H9 (cell line): Measurements from ENCODE around the gene KLHL3. TPM values are rescaled to one million over a fixed set of nuclear protein-coding genes. Genes with fewer than 3 reads are reported as not detected.

ENCODE experiments used
- DNase-seq: peaks from one replicate; pipeline ENCODE4 v3.0.0-alpha.2; 2017
- H2AFZ ChIP-seq: one replicate; pipeline ENCODE4 v1.6.1; 2013; ENCODE audit warnings: mild to moderate bottlenecking, low read length, control low read depth, moderate library complexity
- H2AK5ac ChIP-seq: 2 replicates; pipeline ENCODE4 v1.6.1; 2013; ENCODE audit warnings: low read length, control low read depth, mixed read lengths; ENCODE audit not compliant: insufficient read length
- H2BK120ac ChIP-seq: one replicate; pipeline ENCODE4 v1.6.1; 2013; ENCODE audit warnings: low read depth, mild to moderate bottlenecking, low read length, control low read depth, inconsistent platforms; ENCODE audit not compliant: poor library complexity, severe bottlenecking
- H2BK12ac ChIP-seq: 2 replicates; pipeline ENCODE4 v1.6.1; 2013; ENCODE audit warnings: low read length, control low read depth, mixed read lengths, low read depth; ENCODE audit not compliant: insufficient read length
- H2BK15ac ChIP-seq: 2 replicates; pipeline ENCODE4 v1.6.1; 2013; ENCODE audit warnings: low read depth, low read length, control low read depth
- H2BK20ac ChIP-seq: one replicate; pipeline ENCODE4 v1.6.1; 2013; ENCODE audit warnings: low read depth, mild to moderate bottlenecking, low read length, control low read depth, inconsistent platforms; ENCODE audit not compliant: poor library complexity, severe bottlenecking
- H2BK5ac ChIP-seq: 2 replicates; pipeline ENCODE4 v1.6.1; 2013; ENCODE audit warnings: low read length, control low read depth, mixed read lengths; ENCODE audit not compliant: insufficient read length
- H3K14ac ChIP-seq: 2 replicates; pipeline ENCODE4 v1.6.1; 2013; ENCODE audit warnings: low read length, control low read depth; ENCODE audit not compliant: insufficient read depth
- H3K18ac ChIP-seq: 2 replicates; pipeline ENCODE4 v1.6.1; 2013; ENCODE audit warnings: low read depth, mild to moderate bottlenecking, mixed read lengths, low read length, control low read depth; ENCODE audit not compliant: insufficient read length
- H3K23ac ChIP-seq: 2 replicates; pipeline ENCODE4 v1.6.1; 2013; ENCODE audit warnings: low read length, control low read depth, mixed read lengths, low read depth; ENCODE audit not compliant: insufficient read length
- H3K23me2 ChIP-seq: 2 replicates; pipeline ENCODE4 v1.6.1; 2013; ENCODE audit warnings: low read depth, mild to moderate bottlenecking, mixed read lengths, low read length, control low read depth; ENCODE audit not compliant: insufficient read length, poor library complexity, severe bottlenecking
- H3K27ac ChIP-seq: 2 replicates; pipeline ENCODE4 v1.5.1; 2013; ENCODE audit warnings: low read length, control low read depth, mixed read lengths, low read depth; ENCODE audit not compliant: insufficient read length
- H3K27me3 ChIP-seq: 2 replicates; pipeline ENCODE4 v1.6.1; 2013; ENCODE audit warnings: low read length, control low read depth, inconsistent platforms; ENCODE audit not compliant: insufficient read depth
- H3K4ac ChIP-seq: 2 replicates; pipeline ENCODE4 v1.6.1; 2013; ENCODE audit warnings: low read depth, mild to moderate bottlenecking, control low read depth, inconsistent platforms, low read length, moderate library complexity
- H3K4me1 ChIP-seq: 2 replicates; pipeline ENCODE4 v1.6.1; 2013; ENCODE audit warnings: low read length, control low read depth, inconsistent platforms; ENCODE audit not compliant: insufficient read depth
- H3K4me2 ChIP-seq: 2 replicates; pipeline ENCODE4 v1.6.1; 2013; ENCODE audit warnings: low read length, control low read depth, mixed read lengths; ENCODE audit not compliant: insufficient read length, insufficient read depth
- H3K56ac ChIP-seq: 2 replicates; pipeline ENCODE4 v1.6.1; 2013; ENCODE audit warnings: low read depth, mild to moderate bottlenecking, mixed read lengths, low read length, control low read depth; ENCODE audit not compliant: insufficient read length
- H3K79me1 ChIP-seq: 2 replicates; pipeline ENCODE4 v1.6.1; 2013; ENCODE audit warnings: low read depth, mild to moderate bottlenecking, moderate library complexity, low read length, control low read depth, inconsistent platforms; ENCODE audit not compliant: insufficient read depth, poor library complexity, severe bottlenecking
- H3K79me2 ChIP-seq: 2 replicates; pipeline ENCODE4 v1.6.1; 2013; ENCODE audit warnings: low read length, control low read depth, inconsistent platforms; ENCODE audit not compliant: insufficient read depth
- H3K9ac ChIP-seq: 2 replicates; pipeline ENCODE4 v1.6.1; 2013; ENCODE audit warnings: low read length, control low read depth, mixed read lengths; ENCODE audit not compliant: insufficient read length; ENCODE audit errors: extremely low read depth
- H3K9me3 ChIP-seq: one replicate; pipeline ENCODE4 v1.6.1; 2013; ENCODE audit warnings: low read depth, low read length, inconsistent platforms; ENCODE audit not compliant: control insufficient read depth
- H3T11ph ChIP-seq: one replicate; pipeline ENCODE4 v1.6.1; 2013; ENCODE audit warnings: mild to moderate bottlenecking, low read length, control low read depth, inconsistent platforms
- H4K20me1 ChIP-seq: one replicate; pipeline ENCODE4 v1.6.1; 2013; ENCODE audit not compliant: control insufficient read depth, insufficient read length, insufficient read depth
- H4K5ac ChIP-seq: 2 replicates; pipeline ENCODE4 v1.6.1; 2013; ENCODE audit warnings: low read depth, mild to moderate bottlenecking, mixed read lengths, low read length, control low read depth; ENCODE audit not compliant: insufficient read length
- H4K8ac ChIP-seq: replicated peaks from 2 replicates; pipeline ENCODE4 v1.6.1; 2013; ENCODE audit warnings: low read length, control low read depth, mixed read lengths, low read depth; ENCODE audit not compliant: insufficient read length
- H4K91ac ChIP-seq: 2 replicates; pipeline ENCODE4 v1.6.1; 2013; ENCODE audit warnings: low read depth, mild to moderate bottlenecking, moderate library complexity, mixed read lengths, low read length, control low read depth; ENCODE audit not compliant: insufficient read length
- H3K27ac Mint-ChIP-seq, 3 experiments: 2 replicates in 2 of 3; 3 replicates in 1 of 3; pipeline ENCODE4 v1.8.0; 2020 to 2021; ENCODE audit warnings: mixed read lengths in 3 of 3, mild to moderate bottlenecking in 1 of 3, moderate library complexity in 1 of 3
- H3K27me3 Mint-ChIP-seq: 2 replicates; pipeline ENCODE4 v1.8.0; 2021; ENCODE audit warnings: low read depth, mild to moderate bottlenecking, moderate library complexity, mixed read lengths
- H3K36me3 Mint-ChIP-seq, 3 experiments: 2 replicates in 2 of 3; 3 replicates in 1 of 3; pipeline ENCODE4 v1.8.0; 2020 to 2021; ENCODE audit warnings: low read depth in 3 of 3, mixed read lengths in 3 of 3; ENCODE audit not compliant: insufficient read depth in 1 of 3
- H3K4me1 Mint-ChIP-seq, 2 experiments: 2 replicates each; pipeline ENCODE4 v1.8.0; 2020; ENCODE audit warnings: mixed read lengths in 2 of 2
- H3K4me3 Mint-ChIP-seq, 2 experiments: 2 replicates in 1 of 2; 3 replicates in 1 of 2; pipeline ENCODE4 v1.8.0; 2020 to 2021; ENCODE audit warnings: mild to moderate bottlenecking in 2 of 2, mixed read lengths in 2 of 2, moderate library complexity in 1 of 2
- H3K9me3 Mint-ChIP-seq, 2 experiments: 2 replicates in 1 of 2; 3 replicates in 1 of 2; pipeline ENCODE4 v1.8.0; 2020; ENCODE audit warnings: mild to moderate bottlenecking in 2 of 2, mixed read lengths in 2 of 2, moderate library complexity in 1 of 2
- CTCF ChIP-seq: fragments of 200-600 bp; sonication (generic); conservative IDR thresholded peaks from 3 replicates; pipeline ENCODE4 v1.8.0; 2021; ENCODE audit warnings: antibody characterized with exemption, mild to moderate bottlenecking
- WGBS: extraction: QIAGEN DNeasy Blood & Tissue Kit; methylation state at CpG from one replicate; pipeline ENCODE4 v1.1.7; 2013; ENCODE audit warnings: missing lambda C conversion rate, low lambda C conversion rate, mixed read lengths; ENCODE audit not compliant: insufficient read length; ENCODE audit errors: extremely low coverage; 5-methylcytosine and 5-hydroxymethylcytosine counted together
- total RNA-seq: library from RNA; stranded (reverse); gene quantifications from 2 replicates; pipeline ENCODE4 v1.2.1, GENCODE V29; 2021

The KLHL3 gene
- total RNA-seq, 1 experiment from 2014 or later, result 12.8 TPM

DNA sequence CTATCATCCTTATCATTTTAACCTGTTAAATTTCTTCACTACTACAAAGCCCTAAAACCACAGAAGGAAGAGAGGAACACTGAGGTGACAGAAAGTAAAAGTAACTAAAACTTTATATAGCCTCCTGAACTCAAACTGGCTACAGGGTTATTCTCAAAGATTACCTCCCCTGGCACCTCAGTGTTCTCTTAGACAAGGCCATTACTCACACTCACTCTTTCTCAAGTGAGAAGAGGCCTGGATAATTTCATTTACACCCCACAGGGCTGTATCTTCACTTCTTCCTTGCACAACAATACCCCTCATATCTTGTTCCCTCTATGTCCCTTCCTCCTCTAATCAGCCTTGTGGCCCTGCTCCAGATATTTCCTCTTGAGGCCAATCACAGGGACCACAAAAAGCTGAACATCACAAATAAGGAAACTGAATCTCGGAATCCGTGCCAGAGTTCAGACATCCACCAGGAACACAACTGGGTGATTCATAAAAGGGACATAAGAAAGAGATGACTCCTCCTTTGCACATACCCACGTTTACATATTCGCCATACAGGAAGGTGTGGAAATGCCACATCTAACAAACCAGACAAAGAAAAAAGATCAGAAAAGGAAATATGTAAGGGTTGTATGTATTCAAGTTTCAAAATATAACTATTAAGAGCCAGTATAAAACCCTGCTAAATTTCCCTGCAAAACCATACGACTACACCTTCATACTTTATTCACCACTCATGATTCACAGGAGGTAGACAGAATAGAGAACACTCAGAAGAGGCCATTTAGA, 1.7 kb upstream of the KLHL3 start:
- TF ChIP-seq CTCF, result no peak
- H3K9ac ChIP-seq, result no peak overlapping the region
- H2BK12ac ChIP-seq, result no peak overlapping the region
- H2BK5ac ChIP-seq, result no peak overlapping the region
- no peak overlapping the region for H3T11ph ChIP-seq
- no peak overlapping the region for H2AK5ac ChIP-seq
- H3K27ac ChIP-seq, result no peak overlapping the region
- no peak overlapping the region for H3K23ac ChIP-seq
- H3K4me2 ChIP-seq, result no peak overlapping the region
- no peak overlapping the region for H2BK120ac ChIP-seq
- H3K56ac ChIP-seq, result no peak overlapping the region
- H3K27me3 Mint-ChIP-seq, result no peaks in the 10 kb centered on the region
- H3K9me3 Mint-ChIP-seq, result no peaks in the 10 kb centered on the region; a peak in 1 of 5 replicates
- no peaks in the 10 kb centered on the region for H4K20me1 ChIP-seq
- peaks cover 8% of the 10 kb centered on the region for H3K23me2 ChIP-seq
- no peak overlapping the region for H2AFZ ChIP-seq
- no peak overlapping the region for H4K8ac ChIP-seq
- no peak overlapping the region for H3K4ac ChIP-seq
- H3K36me3 Mint-ChIP-seq, result peaks cover 0 to 5% (median 0%) of the 10 kb centered on the region in 3 experiments; a peak in 1 of 7 replicates
- WGBS, result no CpG with 5 or more reads among the region's 5 CpGs
- no peak overlapping the region for H2BK15ac ChIP-seq
- no peak overlapping the region for H4K5ac ChIP-seq
- H3K27ac Mint-ChIP-seq, result no peak overlapping the region; a peak in 1 of 7 replicates
- H3K27me3 ChIP-seq, result no peaks in the 10 kb centered on the region
- H4K91ac ChIP-seq, result no peak overlapping the region
- no peak overlapping the region for H3K4me3 Mint-ChIP-seq
- no peak overlapping the region for H3K14ac ChIP-seq
- H3K4me1 ChIP-seq, result peaks cover 8% of the 10 kb centered on the region; the same call in 1 of the 2 replicates
- H2BK20ac ChIP-seq, result no peak overlapping the region
- DNase-seq, result no peak
- peaks cover 8 to 13% of the 10 kb centered on the region in 2 experiments for H3K4me1 Mint-ChIP-seq
- H3K79me2 ChIP-seq, result peaks cover 11% of the 10 kb centered on the region
- H3K18ac ChIP-seq, result no peak overlapping the region
- H3K9me3 ChIP-seq, result no peaks in the 10 kb centered on the region
- H3K79me1 ChIP-seq, result peaks cover 6% of the 10 kb centered on the region
